HepG2 (cell line): Measurements from ENCODE around the gene ATRAID. TPM values are rescaled to one million over a fixed set of nuclear protein-coding genes. Genes with fewer than 3 reads are reported as not detected.

Source experiments
- CCDC6 ChIP-seq: sonication (generic); formaldehyde crosslinking; IDR thresholded peaks from 2 replicates; pipeline ENCODE4 v1.8.1; 2022; ENCODE audit warnings: mild to moderate bottlenecking, missing genetic modification reagents, moderate library complexity
- ELF4 ChIP-seq: sonication (generic); formaldehyde crosslinking; IDR thresholded peaks from 2 replicates; pipeline ENCODE4 v1.5.0; 2020; ENCODE audit warnings: missing genetic modification reagents, mild to moderate bottlenecking, moderate library complexity, borderline replicate concordance
- HNF4A ChIP-seq: sonication (generic); formaldehyde crosslinking; IDR thresholded peaks from 2 replicates; pipeline ENCODE4 v1.4.0; 2020; ENCODE audit warnings: missing genetic modification reagents
- IRF9 ChIP-seq: sonication (generic); formaldehyde crosslinking; IDR thresholded peaks from 2 replicates; pipeline ENCODE4 v1.8.0; 2022; ENCODE audit warnings: missing genetic modification reagents, mild to moderate bottlenecking, borderline replicate concordance
- KAT7 ChIP-seq: IDR thresholded peaks from 2 replicates; pipeline ENCODE4 v1.6.1; 2018; ENCODE audit warnings: borderline replicate concordance, missing compliant biosample characterization
- KMT2A ChIP-seq: sonication (generic); formaldehyde crosslinking; IDR thresholded peaks from 2 replicates; pipeline ENCODE4 v1.4.0; 2020; ENCODE audit warnings: missing genetic modification reagents
- KMT2B ChIP-seq: IDR thresholded peaks from 2 replicates; pipeline ENCODE4 v1.6.1; 2016; ENCODE audit warnings: missing genetic modification reagents, missing compliant biosample characterization
- MAFK ChIP-seq, 2 experiments: IDR thresholded peaks in 1 of 2; conservative IDR thresholded peaks in 1 of 2; 2 replicates each; pipeline ENCODE4 v1.6.1; 2011; ENCODE audit warnings: improper control_type of control experiment in 2 of 2, low read length in 2 of 2
- NFIB ChIP-seq: sonication (generic); formaldehyde crosslinking; IDR thresholded peaks from 2 replicates; pipeline ENCODE4 v1.9.0; 2021; ENCODE audit warnings: missing genetic modification reagents, mild to moderate bottlenecking, borderline replicate concordance
- RAD21 ChIP-seq: fragments of 450-650 bp; formaldehyde crosslinking; IDR thresholded peaks from 2 replicates; pipeline ENCODE4 v1.5.0; 2020; ENCODE audit warnings: mild to moderate bottlenecking
- RBAK ChIP-seq: sonication (generic); formaldehyde crosslinking; IDR thresholded peaks from 2 replicates; pipeline ENCODE4 v1.5.1; 2020; ENCODE audit warnings: mild to moderate bottlenecking, missing genetic modification reagents
- SMC3 ChIP-seq: IDR thresholded peaks from 2 replicates; pipeline ENCODE4 v1.6.1; 2011; ENCODE audit warnings: low read length, improper control_type of control experiment
- TCF7 ChIP-seq: sonication (generic); IDR thresholded peaks from 2 replicates; pipeline ENCODE4 v1.6.1; 2016; ENCODE audit warnings: antibody characterized with exemption, low read depth
- XRCC5 ChIP-seq: fragments of 200-400 bp; formaldehyde crosslinking; optimal IDR thresholded peaks from 2 replicates; pipeline ENCODE3; 2017; ENCODE audit warnings: mild to moderate bottlenecking, low read length
- ZBTB25 ChIP-seq: IDR thresholded peaks from 2 replicates; pipeline ENCODE4 v1.6.1; 2018; ENCODE audit warnings: missing genetic modification reagents
- ZFYVE20 ChIP-seq: sonication (generic); formaldehyde crosslinking; IDR thresholded peaks from 2 replicates; pipeline ENCODE4 v1.8.0; 2023; ENCODE audit warnings: low read depth, mild to moderate bottlenecking, moderate library complexity, missing genetic modification reagents, borderline replicate concordance
- ZNF337 ChIP-seq: sonication (generic); formaldehyde crosslinking; IDR thresholded peaks from 2 replicates; pipeline ENCODE4 v1.5.1; 2020; ENCODE audit warnings: missing genetic modification reagents, low read depth, mild to moderate bottlenecking, borderline replicate concordance
- ZNF549 ChIP-seq: sonication (generic); formaldehyde crosslinking; IDR thresholded peaks from 2 replicates; pipeline ENCODE4 v1.5.0; 2020; ENCODE audit warnings: missing genetic modification reagents
- ZNF782 ChIP-seq: sonication (generic); formaldehyde crosslinking; IDR thresholded peaks from 2 replicates; pipeline ENCODE4 v1.4.0; 2020; ENCODE audit warnings: missing genetic modification reagents, mild to moderate bottlenecking, borderline replicate concordance
- ZNF788 ChIP-seq: sonication (generic); formaldehyde crosslinking; IDR thresholded peaks from 2 replicates; pipeline ENCODE4 v1.5.0; 2020; ENCODE audit warnings: mild to moderate bottlenecking, missing genetic modification reagents, borderline replicate concordance
- polyA plus RNA-seq, 8 experiments: library from polyadenylated mRNA; depleted of rRNA in 3 of 8; stranded (reverse) in 7 of 8; unstranded in 1 of 8; fragments of >200 nt; fragmentation: Illumina TruSeq in 4 of 8; extraction: Trizol in 4 of 8; gene quantifications; 2 replicates each; pipeline versions ENCODE4 v1.2.1 to v1.2.3, GENCODE V29; 2011 to 2016; ENCODE audit warnings: low read depth in 4 of 8, missing spikeins in 1 of 8, mixed read lengths in 1 of 8; ENCODE audit not compliant: insufficient read depth in 1 of 8
- total RNA-seq, 5 experiments: library from RNA; depleted of rRNA; stranded (reverse); fragments of >200 nt; fragmentation: Illumina TruSeq; extraction: Trizol; gene quantifications; 2 replicates each; pipeline ENCODE4 v1.2.3, GENCODE V29; 2016; ENCODE audit warnings: low read depth in 1 of 5
- TF ChIP-seq, protein P1 (sequence below): sonication (generic); formaldehyde crosslinking; IDR thresholded peaks from 2 replicates; pipeline ENCODE4 v1.4.0; 2020; ENCODE audit warnings: missing genetic modification reagents, mild to moderate bottlenecking, borderline replicate concordance
- TF ChIP-seq, protein P2 (sequence below): sonication (generic); formaldehyde crosslinking; conservative IDR thresholded peaks from 2 replicates; pipeline ENCODE4 v1.4.0; 2020; ENCODE audit warnings: missing genetic modification reagents

Gene ATRAID
- total and polyA plus RNA-seq, 2 of the 13 experiments (the other 11 are each of a cell fraction or from before 2014, with no cell fraction given) = 207 to 382 TPM

GRCh38 chr2:27209621-27210401, 2.0 kb upstream of the ATRAID start (continued):
- TF ChIP-seq RAD21 (no peak), ZNF549 (CRISPR knock-in tag) (no peak), KMT2B (CRISPR knock-in tag) (no peak; the same call in 1 of the 2 replicates), ZNF337 (CRISPR knock-in tag) (no peak), ZBTB25 (CRISPR knock-in tag) (0 out of 2 replicates have a peak, but pooled peaks have one; percentile 18), TCF7 (no peak), ZFYVE20 (CRISPR knock-in tag) (no peak), XRCC5 (no peak), ZNF782 (CRISPR knock-in tag) (no peak), SMC3 (peak; percentile 24; the same call in 1 of the 2 replicates), RBAK (CRISPR knock-in tag) (no peak), ELF4 (CRISPR knock-in tag) (peak; percentile 48; the same call in 1 of the 2 replicates), KAT7 (CRISPR knock-in tag) (no peak), NFIB (no peak), ZNF788 (CRISPR knock-in tag) (0 out of 2 replicates have a peak, but pooled peaks have one; percentile 30), HNF4A (peak; percentile 90), IRF9 (CRISPR knock-in tag) (no peak), CCDC6 (CRISPR knock-in tag) (no peak), KMT2A (CRISPR knock-in tag) (0 out of 2 replicates have a peak, but pooled peaks have one; percentile 20), MAFK (conservative IDR thresholded peaks at IDR 0.05 in 1 of 2, IDR thresholded peaks at IDR 0.05 in 1 of 2; ENCODE audit: low read length in 2 of 2) (0 out of 4 replicates have a peak, but pooled peaks of 1 of the 2 experiments have one; percentile 27)
- TF ChIP-seq, protein P1, sequence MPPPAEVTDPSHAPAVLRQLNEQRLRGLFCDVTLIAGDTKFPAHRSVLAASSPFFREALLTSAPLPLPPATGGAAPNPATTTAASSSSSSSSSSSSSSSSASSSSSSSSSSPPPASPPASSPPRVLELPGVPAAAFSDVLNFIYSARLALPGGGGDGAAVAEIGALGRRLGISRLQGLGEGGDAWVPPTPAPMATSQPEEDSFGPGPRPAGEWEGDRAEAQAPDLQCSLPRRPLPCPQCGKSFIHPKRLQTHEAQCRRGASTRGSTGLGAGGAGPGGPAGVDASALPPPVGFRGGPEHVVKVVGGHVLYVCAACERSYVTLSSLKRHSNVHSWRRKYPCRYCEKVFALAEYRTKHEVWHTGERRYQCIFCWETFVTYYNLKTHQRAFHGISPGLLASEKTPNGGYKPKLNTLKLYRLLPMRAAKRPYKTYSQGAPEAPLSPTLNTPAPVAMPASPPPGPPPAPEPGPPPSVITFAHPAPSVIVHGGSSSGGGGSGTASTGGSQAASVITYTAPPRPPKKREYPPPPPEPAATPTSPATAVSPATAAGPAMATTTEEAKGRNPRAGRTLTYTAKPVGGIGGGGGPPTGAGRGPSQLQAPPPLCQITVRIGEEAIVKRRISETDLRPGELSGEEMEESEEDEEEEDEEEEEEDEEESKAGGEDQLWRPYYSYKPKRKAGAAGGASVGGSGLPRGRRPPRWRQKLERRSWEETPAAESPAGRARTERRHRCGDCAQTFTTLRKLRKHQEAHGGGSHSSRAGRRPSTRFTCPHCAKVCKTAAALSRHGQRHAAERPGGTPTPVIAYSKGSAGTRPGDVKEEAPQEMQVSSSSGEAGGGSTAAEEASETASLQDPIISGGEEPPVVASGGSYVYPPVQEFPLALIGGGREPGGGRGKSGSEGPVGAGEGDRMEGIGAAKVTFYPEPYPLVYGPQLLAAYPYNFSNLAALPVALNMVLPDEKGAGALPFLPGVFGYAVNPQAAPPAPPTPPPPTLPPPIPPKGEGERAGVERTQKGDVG (CRISPR knock-in tag) = 0 out of 2 replicates have a peak, but pooled peaks have one; percentile 60
- TF ChIP-seq, protein P2, sequence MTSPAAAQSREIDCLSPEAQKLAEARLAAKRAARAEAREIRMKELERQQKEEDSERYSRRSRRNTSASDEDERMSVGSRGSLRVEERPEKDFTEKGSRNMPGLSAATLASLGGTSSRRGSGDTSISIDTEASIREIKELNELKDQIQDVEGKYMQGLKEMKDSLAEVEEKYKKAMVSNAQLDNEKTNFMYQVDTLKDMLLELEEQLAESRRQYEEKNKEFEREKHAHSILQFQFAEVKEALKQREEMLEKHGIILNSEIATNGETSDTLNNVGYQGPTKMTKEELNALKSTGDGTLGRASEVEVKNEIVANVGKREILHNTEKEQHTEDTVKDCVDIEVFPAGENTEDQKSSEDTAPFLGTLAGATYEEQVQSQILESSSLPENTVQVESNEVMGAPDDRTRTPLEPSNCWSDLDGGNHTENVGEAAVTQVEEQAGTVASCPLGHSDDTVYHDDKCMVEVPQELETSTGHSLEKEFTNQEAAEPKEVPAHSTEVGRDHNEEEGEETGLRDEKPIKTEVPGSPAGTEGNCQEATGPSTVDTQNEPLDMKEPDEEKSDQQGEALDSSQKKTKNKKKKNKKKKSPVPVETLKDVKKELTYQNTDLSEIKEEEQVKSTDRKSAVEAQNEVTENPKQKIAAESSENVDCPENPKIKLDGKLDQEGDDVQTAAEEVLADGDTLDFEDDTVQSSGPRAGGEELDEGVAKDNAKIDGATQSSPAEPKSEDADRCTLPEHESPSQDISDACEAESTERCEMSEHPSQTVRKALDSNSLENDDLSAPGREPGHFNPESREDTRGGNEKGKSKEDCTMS (CRISPR knock-in tag) = no peak
